GM21737 (cell line): ENCODE results near the gene NELL1.
"Not testable (repeated sequence)": the region's sequence is repeated elsewhere in the genome, so short reads cannot be mapped to it uniquely, and the experiment has no call there.

Source experiments
- ATAC-seq: cut with Tn5 transposase; IDR thresholded peaks from one replicate; pipeline ENCODE4 v1.9.1; 2021; ENCODE audit warnings: mild to moderate bottlenecking, moderate library complexity; ENCODE audit not compliant: unreplicated experiment

Gene NELL1

GRCh38 chr11:21177379-21177778 is 508.0 kb downstream of the NELL1 start:
- ATAC-seq = no peak

GRCh38 chr11:21179770-21180169 is 510.4 kb downstream of the NELL1 start:
- no peak for ATAC-seq

GRCh38 chr11:21180182-21180581 is 510.8 kb downstream of the NELL1 start:
- ATAC-seq = no peak

DNA sequence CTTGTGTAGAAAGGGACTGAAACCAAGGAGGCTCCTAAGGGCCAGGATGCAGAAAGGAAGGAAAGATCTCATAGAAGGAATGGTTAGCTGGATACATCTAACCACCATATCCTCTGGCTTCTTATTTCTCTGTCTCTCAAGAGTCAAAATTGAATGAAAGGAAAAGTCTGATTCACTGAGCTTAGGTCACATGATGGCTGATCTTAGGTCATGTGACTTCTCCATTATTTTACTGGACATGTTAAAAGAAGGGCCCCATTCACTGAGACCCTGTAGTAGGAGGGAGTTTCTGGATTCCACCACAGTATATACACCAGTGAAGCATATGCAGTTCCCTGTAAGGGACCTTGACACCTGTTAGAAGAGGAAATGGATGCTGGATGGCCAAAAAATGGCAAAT is 516.6 kb downstream of the NELL1 start:
- ATAC-seq = no peak

DNA sequence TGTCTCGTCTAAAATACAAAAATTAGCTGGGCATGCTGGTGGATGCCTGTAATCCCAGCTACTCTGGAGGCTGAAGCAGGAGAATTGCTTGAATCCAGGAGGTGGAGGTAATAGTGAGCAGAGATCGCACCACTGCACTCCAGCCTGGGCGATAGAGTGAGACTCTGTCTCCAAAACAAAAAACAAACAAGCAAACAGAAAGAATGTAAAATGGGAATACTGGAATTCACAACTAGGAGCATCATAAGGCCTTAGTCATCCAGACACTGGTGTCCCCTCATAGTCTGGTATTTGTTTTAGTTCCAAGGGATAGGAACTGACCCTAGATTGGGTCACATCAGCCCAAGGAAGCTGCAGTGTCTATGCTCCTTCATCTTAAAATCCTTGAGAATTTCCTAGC is 520.8 kb downstream of the NELL1 start:
- no peak for ATAC-seq

GRCh38 chr11:21195995-21196394 is 526.6 kb downstream of the NELL1 start:
- no peak for ATAC-seq

- no peak for ATAC-seq
These were observed 529.1 kb downstream of the NELL1 start for GRCh38 chr11:21198498-21198897.

DNA sequence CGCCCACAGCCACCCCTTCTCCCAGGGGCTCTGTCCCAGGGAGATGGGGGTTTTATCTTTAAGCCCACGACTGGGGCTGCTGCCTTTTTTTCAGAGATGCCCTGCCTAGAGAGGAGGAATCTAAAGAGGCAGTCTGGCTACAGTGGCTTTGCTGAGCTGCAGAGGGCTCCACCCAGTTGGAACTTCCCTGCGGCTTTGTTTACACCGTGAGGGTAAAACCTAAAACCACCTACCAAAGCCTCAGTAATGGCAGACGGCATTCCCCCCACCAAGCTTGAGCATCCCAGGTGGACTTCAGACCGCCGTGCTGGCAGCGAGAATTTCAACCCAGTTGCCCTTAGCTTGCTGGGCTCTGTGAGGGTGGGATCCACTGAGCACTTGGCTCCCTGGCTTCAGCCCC is 535.8 kb downstream of the NELL1 start:
- ATAC-seq = no peak

- no peak for ATAC-seq
These were observed 556.5 kb downstream of the NELL1 start for GRCh38 chr11:21225860-21226259.

GRCh38 chr11:21229224-21229623 is 559.8 kb downstream of the NELL1 start:
- no peak for ATAC-seq

- ATAC-seq = no peak
These were observed 580.8 kb downstream of the NELL1 start for GRCh38 chr11:21250196-21250595.

DNA sequence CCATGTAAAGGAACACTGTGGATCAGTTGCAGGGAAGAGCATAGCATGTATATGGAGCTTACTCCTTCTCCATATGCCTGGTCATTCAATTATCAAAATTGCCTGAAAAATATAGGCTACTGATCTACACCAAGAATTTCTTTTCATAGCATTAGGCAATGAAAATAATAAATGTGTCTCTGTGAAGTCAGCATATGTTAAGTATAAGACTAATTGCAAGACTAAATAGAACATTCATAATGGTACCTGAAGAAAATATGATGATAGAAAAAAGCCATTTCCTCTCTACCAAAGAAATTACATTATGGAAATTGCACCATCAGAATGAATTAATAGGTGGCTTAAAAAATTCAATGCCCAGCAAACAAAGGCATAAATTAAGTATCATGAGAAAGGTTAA is 584.7 kb downstream of the NELL1 start:
- ATAC-seq = no peak

- no peak for ATAC-seq
These were observed 585.4 kb downstream of the NELL1 start for GRCh38 chr11:21254790-21255189.

DNA sequence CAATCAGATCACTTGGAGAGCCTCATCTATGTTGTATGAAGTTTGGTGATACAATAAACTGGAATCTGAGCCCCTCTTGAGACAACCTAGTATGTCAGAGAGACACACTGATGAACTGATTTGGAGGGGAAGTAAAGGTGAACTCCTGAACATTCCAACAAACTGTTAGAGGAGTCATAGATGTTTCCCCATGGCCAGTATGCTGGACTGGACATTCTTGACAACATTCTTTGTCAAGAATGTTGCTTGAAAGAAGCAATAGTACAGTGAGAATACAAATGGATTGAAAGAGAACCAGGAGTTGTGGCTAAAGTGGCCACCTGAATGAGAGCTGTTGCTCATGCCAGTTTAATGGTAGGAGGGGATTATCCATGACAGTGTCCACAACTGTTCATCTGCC is 588.1 kb downstream of the NELL1 start:
- ATAC-seq = no peak

- no peak for ATAC-seq
These were observed 589.0 kb downstream of the NELL1 start for GRCh38 chr11:21258414-21258813.

- no peak for ATAC-seq
These were observed 590.7 kb downstream of the NELL1 start for GRCh38 chr11:21260101-21260500.

GRCh38 chr11:21262992-21263391 is 593.6 kb downstream of the NELL1 start:
- no peak for ATAC-seq

- ATAC-seq = no peak
These were observed 594.7 kb downstream of the NELL1 start for GRCh38 chr11:21264125-21264524.

DNA sequence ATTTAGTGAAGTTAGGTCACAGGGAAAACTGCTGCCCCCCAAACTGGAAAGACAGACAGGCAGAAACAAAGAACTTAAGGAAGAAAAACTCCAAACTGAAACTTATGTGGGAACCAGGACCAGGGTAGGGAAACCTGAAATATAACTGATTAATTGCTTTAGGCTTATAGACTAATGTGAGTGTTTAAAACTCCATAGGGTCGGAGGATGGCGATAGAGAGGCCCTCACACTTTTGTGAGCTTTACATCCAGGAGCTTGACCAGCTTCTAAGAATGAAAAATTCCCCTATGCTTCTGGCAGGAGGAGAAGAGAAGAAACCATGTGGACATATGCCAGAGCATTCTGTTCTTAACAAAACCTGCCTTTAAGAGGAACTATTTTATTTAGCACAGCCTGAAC is 598.6 kb downstream of the NELL1 start:
- no peak for ATAC-seq

GRCh38 chr11:21272139-21272538 is 602.8 kb downstream of the NELL1 start:
- ATAC-seq = not testable (repeated sequence)

- no peak for ATAC-seq
These were observed 609.5 kb downstream of the NELL1 start for GRCh38 chr11:21278840-21279239.

DNA sequence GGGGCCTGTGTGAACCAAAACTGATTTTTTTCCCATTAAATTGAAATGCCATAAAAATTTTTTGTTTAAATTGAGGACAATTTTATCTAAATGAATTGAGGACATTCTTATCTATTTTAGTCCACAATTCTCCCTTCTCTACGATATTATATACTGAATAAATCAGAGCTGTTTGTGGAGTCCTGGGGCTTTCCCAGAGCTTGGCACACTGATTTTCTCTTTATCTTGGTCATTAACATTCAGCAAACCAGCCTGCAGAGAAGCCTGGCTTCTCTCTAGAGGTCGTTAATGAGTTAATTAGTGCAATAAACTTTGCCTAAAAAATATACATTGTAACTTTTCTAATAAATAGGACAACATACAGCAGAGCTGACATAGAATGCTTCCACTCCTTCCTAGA is 615.7 kb downstream of the NELL1 start:
- ATAC-seq = no peak

DNA sequence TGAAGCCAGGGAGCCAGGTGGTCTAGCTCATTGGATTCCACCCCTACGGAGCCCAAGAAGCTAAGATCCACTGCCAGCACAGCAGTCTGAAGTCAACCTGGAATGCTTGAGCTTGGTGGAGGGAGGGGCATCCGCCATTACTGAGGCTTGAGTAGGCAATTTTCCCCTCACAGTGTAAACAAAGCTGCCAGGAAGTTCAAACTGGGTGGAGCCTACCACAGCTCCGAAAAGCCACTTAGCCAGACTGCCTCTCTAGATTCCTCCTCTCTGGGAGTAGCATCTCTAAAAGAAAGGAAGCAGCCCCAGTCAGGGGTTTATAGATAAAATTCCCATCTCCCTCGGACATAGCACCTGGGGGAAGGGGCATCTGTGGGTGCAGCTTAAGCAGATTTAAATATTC is 620.3 kb downstream of the NELL1 start:
- no peak for ATAC-seq

DNA sequence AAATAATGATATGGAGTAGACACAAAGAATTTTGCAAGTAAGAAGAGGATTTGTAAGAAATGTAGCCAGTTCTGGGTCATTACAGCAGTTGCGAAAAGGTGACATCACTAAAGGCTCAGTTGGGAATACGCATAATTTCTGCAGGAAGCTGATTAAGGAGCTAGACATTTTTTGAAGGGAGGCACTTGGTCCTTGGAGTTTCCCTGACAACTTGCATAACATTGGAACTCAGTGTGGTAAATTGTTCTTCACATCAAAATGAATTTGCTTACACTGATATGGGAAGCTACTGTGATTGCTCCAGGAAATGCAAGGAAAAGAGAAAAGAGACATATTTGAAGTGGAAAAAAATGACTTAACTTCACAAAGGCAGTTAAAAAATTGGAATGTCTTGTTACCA is 626.1 kb downstream of the NELL1 start:
- ATAC-seq = no peak
